CD14-positive monocyte (primary cell): ENCODE measurements around the gene PTH2R. TPM values are rescaled to one million over a fixed set of nuclear protein-coding genes. Genes with fewer than 3 reads are reported as not detected.
A peak's percentile ranks its signal among the peaks of the same experiment; 100 is the strongest.

Experiments used
- DNase-seq, 3 donors: peaks; one replicate each; pipeline ENCODE4 v3.0.0-alpha.2; 2011 to 2022
- H2AFZ ChIP-seq: 2 replicates; pipeline ENCODE4 v1.6.0; 2012; ENCODE audit warnings: mild to moderate bottlenecking, low read depth, low read length, inconsistent platforms; ENCODE audit not compliant: insufficient read depth, poor library complexity, severe bottlenecking
- H3K27ac ChIP-seq, 2 donors: 1 replicate in 1 of 2; 2 replicates in 1 of 2; pipeline ENCODE4 v1.5.1; 2012 to 2013; ENCODE audit warnings: low read length in 2 of 2, control low read depth in 1 of 2, inconsistent platforms in 1 of 2, low read depth in 1 of 2, mild to moderate bottlenecking in 1 of 2
- H3K27me3 ChIP-seq, 2 donors: one replicate each; pipeline versions ENCODE4 v1.6.0 to v1.6.1; 2011 to 2013; ENCODE audit warnings: low read length in 2 of 2; ENCODE audit not compliant: control insufficient read depth in 2 of 2, insufficient read depth in 2 of 2
- H3K36me3 ChIP-seq, 2 donors: replicated peaks in 1 of 2; 1 replicate in 1 of 2; 2 replicates in 1 of 2; pipeline versions ENCODE4 v1.5.1 to v1.6.1; 2012 to 2013; ENCODE audit warnings: low read length in 2 of 2, control low read depth in 1 of 2, inconsistent platforms in 1 of 2, mild to moderate bottlenecking in 1 of 2; ENCODE audit not compliant: insufficient read depth in 2 of 2, control insufficient read depth in 1 of 2
- H3K4me1 ChIP-seq, 2 donors: 1 replicate in 1 of 2; 2 replicates in 1 of 2; pipeline versions ENCODE4 v1.5.1 to v1.6.1; 2012 to 2013; ENCODE audit warnings: low read length in 2 of 2, control low read depth in 1 of 2, inconsistent platforms in 1 of 2, mild to moderate bottlenecking in 1 of 2, moderate library complexity in 1 of 2; ENCODE audit not compliant: insufficient read depth in 2 of 2, control insufficient read depth in 1 of 2
- H3K4me2 ChIP-seq: replicated peaks from 2 replicates; pipeline ENCODE3; 2012; ENCODE audit warnings: low read length, moderate library complexity, mild to moderate bottlenecking; ENCODE audit not compliant: poor library complexity, severe bottlenecking; ENCODE audit errors: extremely low read depth
- H3K4me3 ChIP-seq, 3 experiments: fragments of 200-600 bp in 1 of 3; sonication (generic) in 1 of 3; replicated peaks in 1 of 3; 1 replicate in 2 of 3; 2 replicates in 1 of 3; pipeline ENCODE4 v1.5.1; 2011 to 2013; ENCODE audit warnings: low read length in 3 of 3, mild to moderate bottlenecking in 3 of 3, control low read depth in 2 of 3, low read depth in 2 of 3, inconsistent platforms in 1 of 3, moderate library complexity in 1 of 3
- H3K79me2 ChIP-seq: 2 replicates; pipeline ENCODE4 v1.6.0; 2012; ENCODE audit warnings: mild to moderate bottlenecking, control low read depth, inconsistent platforms, low read length, moderate library complexity; ENCODE audit not compliant: insufficient read depth
- H3K9ac ChIP-seq: 2 replicates; pipeline ENCODE4 v1.6.0; 2017; ENCODE audit warnings: low read length, mild to moderate bottlenecking; ENCODE audit not compliant: insufficient read depth, poor library complexity, severe bottlenecking
- H3K9me3 ChIP-seq, 2 donors: replicated peaks in 1 of 2; 1 replicate in 1 of 2; 2 replicates in 1 of 2; pipeline versions ENCODE4 v1.5.1 to v1.6.1; 2012 to 2013; ENCODE audit warnings: low read length in 2 of 2, control low read depth in 1 of 2; ENCODE audit not compliant: control insufficient read depth in 1 of 2, insufficient read depth in 1 of 2
- H4K20me1 ChIP-seq: 2 replicates; pipeline ENCODE4 v1.6.0; 2012; ENCODE audit warnings: mild to moderate bottlenecking, low read length, control low read depth, moderate library complexity; ENCODE audit not compliant: insufficient read depth
- H3K27ac Mint-ChIP-seq, 7 donors: one replicate each; pipeline ENCODE4 v1.8.0; 2020; ENCODE audit warnings: mild to moderate bottlenecking in 7 of 7, mixed read lengths in 7 of 7, moderate library complexity in 6 of 7, inconsistent platforms in 2 of 7
- H3K27me3 Mint-ChIP-seq, 3 donors: one replicate each; pipeline ENCODE4 v1.8.0; 2021 to 2022; ENCODE audit warnings: low read depth in 3 of 3, mild to moderate bottlenecking in 3 of 3, mixed read lengths in 3 of 3, moderate library complexity in 3 of 3, inconsistent platforms in 1 of 3
- H3K36me3 Mint-ChIP-seq, 2 donors: one replicate each; pipeline ENCODE4 v1.8.0; 2020; ENCODE audit warnings: mixed read lengths in 2 of 2, inconsistent platforms in 1 of 2, mild to moderate bottlenecking in 1 of 2
- H3K4me1 Mint-ChIP-seq: one replicate; pipeline ENCODE4 v1.8.0; 2020; ENCODE audit warnings: mild to moderate bottlenecking, mixed read lengths
- H3K4me3 Mint-ChIP-seq, 2 donors: one replicate each; pipeline ENCODE4 v1.8.0; 2020; ENCODE audit warnings: mild to moderate bottlenecking in 2 of 2, mixed read lengths in 2 of 2, moderate library complexity in 1 of 2
- H3K9me3 Mint-ChIP-seq, 7 donors: one replicate each; pipeline ENCODE4 v1.8.0; 2020 to 2022; ENCODE audit warnings: mixed read lengths in 7 of 7, mild to moderate bottlenecking in 6 of 7, moderate library complexity in 6 of 7, inconsistent platforms in 2 of 7
- WGBS: methylation state at CpG from one replicate; pipeline ENCODE4 v1.1.5; 2013; ENCODE audit warnings: missing lambda C conversion rate; ENCODE audit not compliant: insufficient coverage; 5-methylcytosine and 5-hydroxymethylcytosine counted together
- intact Hi-C, 2 donors: fragments of 100-400 bp; cut with micrococcal nuclease; formaldehyde crosslinking; loops; one replicate each; pipeline versions ENCODE4 v1.15.0 to v1.15.1; 2023
- polyA plus RNA-seq, 3 donors: library from polyadenylated mRNA; depleted of rRNA in 1 of 3; unstranded in 2 of 3; stranded (reverse) in 1 of 3; fragments of 300-500 nt in 2 of 3; fragments of >200 nt in 1 of 3; fragmentation: Illumina TruSeq in 2 of 3; gene quantifications; 1 replicate in 2 of 3; 2 replicates in 1 of 3; pipeline ENCODE4 v1.2.3, GENCODE V29; 2012 to 2021
- TF ChIP-seq, protein P1 (sequence below): fragments of 200-600 bp; IDR thresholded peaks from one replicate; pipeline ENCODE4 v1.8.0; 2022; ENCODE audit warnings: antibody characterized with exemption, mild to moderate bottlenecking

PTH2R gene
- polyA plus RNA-seq, 3 donors = 0.07 to 0.12 (median 0.11) TPM

DNA sequence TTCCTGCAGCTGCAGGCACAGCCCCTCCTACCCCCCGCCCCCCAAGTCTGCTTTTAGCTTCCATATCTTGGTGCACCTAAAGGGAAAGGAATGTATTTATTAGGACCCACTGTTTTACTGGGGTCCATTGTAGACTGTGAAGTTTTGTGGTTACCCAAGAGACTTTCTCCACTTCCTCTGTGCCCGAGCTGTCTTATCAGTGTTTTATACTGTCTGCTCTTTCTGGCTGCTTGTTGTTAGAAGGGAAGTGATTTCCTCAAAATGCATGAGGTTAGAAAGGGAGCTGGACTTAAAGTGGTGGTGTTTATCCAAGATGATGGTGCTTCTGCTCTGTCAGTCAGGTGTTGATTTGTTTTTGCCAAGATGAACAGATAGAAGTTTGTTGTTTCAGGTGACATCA, 85.0 kb downstream of the PTH2R start:
- Histone ChIP-seq H3K4me1 (peaks cover 0 to 5% of the 10 kb centered on the region in 2 donors), H3K9me3 (no peaks in the 10 kb centered on the region), H3K4me3 (no peak overlapping the region), H3K36me3 (no peaks in the 10 kb centered on the region), H3K9ac (no peak overlapping the region), H3K27ac (no peak overlapping the region), H3K27me3 (no peaks in the 10 kb centered on the region), H3K4me2 (no peak overlapping the region), H2AFZ (no peak overlapping the region), H3K79me2 (no peaks in the 10 kb centered on the region), H4K20me1 (no peaks in the 10 kb centered on the region)
- WGBS = no CpG with 5 or more reads among the region's 2 CpGs
- DNase-seq = no peak
- TF ChIP-seq, protein P1, sequence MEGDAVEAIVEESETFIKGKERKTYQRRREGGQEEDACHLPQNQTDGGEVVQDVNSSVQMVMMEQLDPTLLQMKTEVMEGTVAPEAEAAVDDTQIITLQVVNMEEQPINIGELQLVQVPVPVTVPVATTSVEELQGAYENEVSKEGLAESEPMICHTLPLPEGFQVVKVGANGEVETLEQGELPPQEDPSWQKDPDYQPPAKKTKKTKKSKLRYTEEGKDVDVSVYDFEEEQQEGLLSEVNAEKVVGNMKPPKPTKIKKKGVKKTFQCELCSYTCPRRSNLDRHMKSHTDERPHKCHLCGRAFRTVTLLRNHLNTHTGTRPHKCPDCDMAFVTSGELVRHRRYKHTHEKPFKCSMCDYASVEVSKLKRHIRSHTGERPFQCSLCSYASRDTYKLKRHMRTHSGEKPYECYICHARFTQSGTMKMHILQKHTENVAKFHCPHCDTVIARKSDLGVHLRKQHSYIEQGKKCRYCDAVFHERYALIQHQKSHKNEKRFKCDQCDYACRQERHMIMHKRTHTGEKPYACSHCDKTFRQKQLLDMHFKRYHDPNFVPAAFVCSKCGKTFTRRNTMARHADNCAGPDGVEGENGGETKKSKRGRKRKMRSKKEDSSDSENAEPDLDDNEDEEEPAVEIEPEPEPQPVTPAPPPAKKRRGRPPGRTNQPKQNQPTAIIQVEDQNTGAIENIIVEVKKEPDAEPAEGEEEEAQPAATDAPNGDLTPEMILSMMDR = no peak
- peaks cover 8% of the 10 kb centered on the region for H3K4me1 Mint-ChIP-seq
- H3K4me3 Mint-ChIP-seq = no peak overlapping the region
- intact Hi-C loops = no loop called here
- no peaks in the 10 kb centered on the region for H3K36me3 Mint-ChIP-seq
- peaks cover 0 to 2% (median 0%) of the 10 kb centered on the region in 7 donors for H3K9me3 Mint-ChIP-seq
- peaks cover 0 to 3% (median 0%) of the 10 kb centered on the region in 3 donors for H3K27me3 Mint-ChIP-seq
- H3K27ac Mint-ChIP-seq = peak overlapping the region in 1 of 7 donors; percentile 25

DNA sequence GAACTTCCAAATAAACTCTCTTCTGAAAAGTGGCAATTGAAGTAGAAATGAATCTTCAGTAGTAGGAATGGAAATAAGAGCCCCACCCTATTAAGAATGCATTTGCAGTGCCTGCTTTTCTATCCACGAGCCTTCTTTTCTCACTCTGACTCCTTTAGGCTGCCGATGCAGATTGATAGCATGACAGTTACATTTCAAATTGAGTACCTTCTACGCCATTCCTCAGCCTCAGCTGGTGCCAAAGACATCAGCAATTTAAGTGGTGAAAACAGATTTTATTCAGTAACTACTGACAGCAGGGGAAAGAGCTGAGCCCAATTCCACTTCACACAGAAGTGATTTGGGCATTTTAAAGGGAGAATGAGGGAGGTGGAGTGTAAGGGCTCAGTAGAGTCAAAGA, 85.5 kb downstream of the PTH2R start:
- Histone ChIP-seq H4K20me1 (no peaks in the 10 kb centered on the region), H3K9me3 (no peaks in the 10 kb centered on the region), H2AFZ (no peak overlapping the region), H3K9ac (no peak overlapping the region), H3K27ac (no peak overlapping the region), H3K4me3 (no peak overlapping the region), H3K27me3 (no peaks in the 10 kb centered on the region), H3K4me1 (peaks cover 0 to 5% of the 10 kb centered on the region in 2 donors), H3K36me3 (no peaks in the 10 kb centered on the region), H3K79me2 (no peaks in the 10 kb centered on the region), H3K4me2 (no peak overlapping the region)
- Mint-ChIP-seq H3K9me3 (peaks cover 0 to 2% (median 0%) of the 10 kb centered on the region in 7 donors), H3K4me3 (no peak overlapping the region), H3K36me3 (no peaks in the 10 kb centered on the region), H3K4me1 (peaks cover 8% of the 10 kb centered on the region), H3K27ac (no peak overlapping the region), H3K27me3 (peaks cover 0 to 3% (median 0%) of the 10 kb centered on the region in 3 donors)
- DNase-seq = no peak
- no CpG with 5 or more reads among the region's 3 CpGs for WGBS
- intact Hi-C loops = no loop called here
- TF ChIP-seq, protein P1 = no peak
